Gastrocnemius medialis (tissue), 4 donors: ENCODE results near the gene CLSTN1. TPM values are rescaled to one million over a fixed set of nuclear protein-coding genes. Genes with fewer than 3 reads are reported as not detected.

Experiments used
- ATAC-seq, 2 donors: fragments of 150-250 bp; one replicate each; pipeline ENCODE4 v1.9.1; 2016
- DNase-seq, 2 donors: peaks; one replicate each; pipeline ENCODE4 v3.0.0-alpha.2; 2019
- H3K27ac ChIP-seq, 4 donors: fragments of 200-600 bp; sonication (generic); 1 replicate in 1 of 4; 2 replicates in 3 of 4; pipeline ENCODE4 v1.5.1; 2016 to 2018; ENCODE audit warnings: mild to moderate bottlenecking in 2 of 4, moderate library complexity in 1 of 4
- H3K27me3 ChIP-seq, 3 donors: fragments of 200-600 bp; sonication (generic) in 2 of 3; 1 replicate in 1 of 3; 2 replicates in 2 of 3; pipeline versions ENCODE4 v1.5.1 to v1.6.0; 2016 to 2019; ENCODE audit warnings: mild to moderate bottlenecking in 1 of 3, moderate library complexity in 1 of 3
- H3K36me3 ChIP-seq, 2 donors: fragments of 200-600 bp; sonication (generic) in 1 of 2; one replicate each; pipeline ENCODE4 v1.5.1; 2017 to 2018
- H3K4me1 ChIP-seq, 2 donors: fragments of 200-600 bp; sonication (generic) in 1 of 2; one replicate each; pipeline ENCODE4 v1.5.1; 2016 to 2017; ENCODE audit warnings: mild to moderate bottlenecking in 2 of 2
- H3K4me3 ChIP-seq, 4 donors: fragments of 200-600 bp; sonication (generic) in 3 of 4; 1 replicate in 1 of 4; 2 replicates in 3 of 4; pipeline ENCODE4 v1.5.1; 2016 to 2019; ENCODE audit warnings: mild to moderate bottlenecking in 2 of 4
- H3K9me3 ChIP-seq, 3 donors: fragments of 200-600 bp; sonication (generic) in 2 of 3; 1 replicate in 1 of 3; 2 replicates in 2 of 3; pipeline ENCODE4 v1.5.1; 2016 to 2019
- POLR2A ChIP-seq, 2 donors: fragments of 450-650 bp; IDR thresholded peaks; one replicate each; pipeline ENCODE4 v1.6.1; 2017; ENCODE audit warnings: antibody characterized with exemption in 2 of 2, mild to moderate bottlenecking in 2 of 2, moderate library complexity in 2 of 2
- in situ Hi-C, 4 donors: fragments of 200-750 bp; cut with MboI; loops; one replicate each; pipeline versions ENCODE4 v1.15.0 to v1.8.0; 2017; ENCODE audit warnings: low sequenced_read_pairs in 4 of 4
- intact Hi-C: fragments of 100-400 bp; cut with DNase I; formaldehyde crosslinking; loops from one replicate; pipeline ENCODE4 v1.15.1; 2023; ENCODE audit warnings: low total_unique reads
- total RNA-seq, 4 donors: library from RNA; depleted of rRNA; stranded (reverse); fragments of >200 nt; gene quantifications; one replicate each; pipeline versions ENCODE4 v1.1.0 to v1.2.3, GENCODE V29; 2016
- TF ChIP-seq, protein P1 (sequence below), 5 experiments: fragments of 450-650 bp in 3 of 5; fragments of 200-600 bp in 2 of 5; sonication (generic) in 2 of 5; IDR thresholded peaks in 4 of 5; conservative IDR thresholded peaks in 1 of 5; 1 replicate in 4 of 5; 2 replicates in 1 of 5; pipeline ENCODE4 v1.5.1; 2016 to 2019; ENCODE audit warnings: antibody characterized with exemption in 5 of 5, mild to moderate bottlenecking in 3 of 5, moderate library complexity in 3 of 5

Gene CLSTN1
- total RNA-seq, 4 donors from 2014 or later = 8.5 to 25.7 (median 22.0) TPM

DNA sequence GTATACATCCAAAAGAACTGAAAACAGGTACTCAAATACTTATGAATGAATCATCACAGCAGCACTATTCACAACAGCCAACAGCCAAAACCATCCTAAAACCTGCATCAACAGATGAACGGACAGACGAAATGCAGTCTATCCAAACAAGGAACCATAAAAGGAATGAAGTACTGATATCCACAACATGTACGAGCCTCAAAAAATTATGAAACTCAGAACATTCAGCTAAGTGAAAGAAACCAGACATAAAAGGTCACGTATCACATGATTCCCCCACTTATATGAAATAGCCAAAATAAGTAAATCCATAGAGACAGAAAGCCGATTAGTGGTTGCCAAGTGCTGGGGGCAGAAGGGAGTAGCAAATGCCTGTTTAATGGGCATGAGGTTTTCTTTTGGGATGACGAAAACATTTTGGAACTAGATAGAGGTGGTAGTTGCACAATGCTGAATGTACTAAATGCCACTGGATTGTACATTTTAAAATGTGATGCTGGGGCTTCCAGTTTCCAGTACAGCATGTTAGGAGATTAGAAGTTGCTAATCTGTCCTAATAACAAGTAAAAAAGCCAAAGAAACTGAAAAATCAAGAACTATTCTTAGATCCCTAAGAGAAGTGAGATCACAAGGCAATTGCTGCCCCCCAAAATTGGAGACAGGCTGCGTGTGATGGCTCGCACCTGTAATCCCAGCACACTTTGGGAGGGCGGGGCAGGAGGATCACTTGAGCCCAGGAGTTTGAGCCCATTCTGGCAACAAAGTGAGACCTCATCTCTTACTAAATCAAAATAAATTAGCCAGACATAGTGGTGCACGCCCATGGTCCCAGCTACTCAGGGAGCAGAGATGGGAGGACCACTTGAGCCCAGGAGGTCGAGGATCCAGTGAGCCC is 25.3 kb downstream of the CLSTN1 start:
- in situ Hi-C loops (no loop called here), intact Hi-C loops (loop anchor here (10.0 kb wide), 1 partner anchor 236 kb away; the partner anchor contains the start of gene UBE4B)
- Histone ChIP-seq H3K4me1 (peaks cover 24 to 37% of the 10 kb centered on the region in 2 donors), H3K27me3 (no peaks in the 10 kb centered on the region), H3K4me3 (no peak overlapping the region), H3K27ac (no peak overlapping the region), H3K36me3 (no peaks in the 10 kb centered on the region), H3K9me3 (no peaks in the 10 kb centered on the region)
- ATAC-seq = peak in 1 of 2 donors; percentile 56
- no peak for DNase-seq
- TF ChIP-seq POLR2A (IDR thresholded peaks at IDR 0.05) = no peak
- TF ChIP-seq, protein P1, sequence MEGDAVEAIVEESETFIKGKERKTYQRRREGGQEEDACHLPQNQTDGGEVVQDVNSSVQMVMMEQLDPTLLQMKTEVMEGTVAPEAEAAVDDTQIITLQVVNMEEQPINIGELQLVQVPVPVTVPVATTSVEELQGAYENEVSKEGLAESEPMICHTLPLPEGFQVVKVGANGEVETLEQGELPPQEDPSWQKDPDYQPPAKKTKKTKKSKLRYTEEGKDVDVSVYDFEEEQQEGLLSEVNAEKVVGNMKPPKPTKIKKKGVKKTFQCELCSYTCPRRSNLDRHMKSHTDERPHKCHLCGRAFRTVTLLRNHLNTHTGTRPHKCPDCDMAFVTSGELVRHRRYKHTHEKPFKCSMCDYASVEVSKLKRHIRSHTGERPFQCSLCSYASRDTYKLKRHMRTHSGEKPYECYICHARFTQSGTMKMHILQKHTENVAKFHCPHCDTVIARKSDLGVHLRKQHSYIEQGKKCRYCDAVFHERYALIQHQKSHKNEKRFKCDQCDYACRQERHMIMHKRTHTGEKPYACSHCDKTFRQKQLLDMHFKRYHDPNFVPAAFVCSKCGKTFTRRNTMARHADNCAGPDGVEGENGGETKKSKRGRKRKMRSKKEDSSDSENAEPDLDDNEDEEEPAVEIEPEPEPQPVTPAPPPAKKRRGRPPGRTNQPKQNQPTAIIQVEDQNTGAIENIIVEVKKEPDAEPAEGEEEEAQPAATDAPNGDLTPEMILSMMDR (IDR thresholded peaks at IDR 0.05 in 4 of 5, conservative IDR thresholded peaks at IDR 0.05 in 1 of 5) = no peak

DNA sequence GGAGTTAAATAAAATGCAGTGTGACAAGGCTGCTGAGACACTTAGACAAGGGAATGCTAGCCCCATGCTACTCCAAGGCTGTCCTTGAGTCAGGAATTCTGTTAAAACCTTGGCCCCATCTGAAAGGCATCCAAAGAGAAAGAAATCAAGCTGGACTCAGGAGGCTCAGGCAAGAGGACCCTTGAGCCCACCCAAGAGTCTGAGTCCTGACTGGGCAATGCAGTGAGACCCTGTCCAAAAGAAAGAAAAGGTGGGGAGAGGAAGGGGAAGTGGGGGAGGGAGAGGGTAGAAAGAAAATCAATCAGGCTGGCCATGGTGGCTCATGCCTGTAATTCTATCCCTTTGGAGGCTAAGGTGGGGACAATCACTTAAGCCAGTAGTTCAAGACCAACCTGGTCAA is 26.7 kb downstream of the CLSTN1 start:
- in situ Hi-C loops (no loop called here), intact Hi-C loops (loop anchor here (10.0 kb wide), 1 partner anchor 238 kb away; the partner anchor contains the start of gene UBE4B)
- no peak for DNase-seq
- Histone ChIP-seq H3K9me3 (no peaks in the 10 kb centered on the region), H3K27me3 (no peaks in the 10 kb centered on the region), H3K4me1 (peaks cover 38 to 49% of the 10 kb centered on the region in 2 donors), H3K27ac (peak overlapping the region; percentile 14 to 56 (median 40)), H3K36me3 (no peaks in the 10 kb centered on the region), H3K4me3 (no peak overlapping the region)
- no peak for TF ChIP-seq POLR2A (IDR thresholded peaks at IDR 0.05)
- TF ChIP-seq, protein P1 (IDR thresholded peaks at IDR 0.05 in 4 of 5, conservative IDR thresholded peaks at IDR 0.05 in 1 of 5) = no peak
- ATAC-seq = no peak

DNA sequence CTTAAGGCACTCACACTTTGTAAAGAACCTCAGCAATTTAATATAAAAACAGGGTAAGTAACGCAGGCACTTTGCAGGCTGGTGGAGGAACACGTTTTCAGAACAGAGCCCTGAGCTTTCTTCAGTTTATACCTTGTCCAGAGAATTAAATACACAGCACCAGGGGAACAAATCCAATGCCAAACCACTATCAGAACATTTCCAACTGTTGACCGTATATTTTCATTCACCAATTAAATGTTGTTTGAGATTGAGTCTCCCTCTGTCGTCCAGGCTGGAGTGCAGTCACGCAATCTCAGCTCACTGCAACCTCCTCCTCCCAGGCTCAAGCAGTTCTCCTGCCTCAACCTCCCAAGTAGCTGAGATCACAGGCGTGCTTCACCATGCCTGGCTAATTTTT is 29.7 kb downstream of the CLSTN1 start:
- Histone ChIP-seq H3K9me3 (no peaks in the 10 kb centered on the region), H3K27me3 (no peaks in the 10 kb centered on the region), H3K36me3 (no peaks in the 10 kb centered on the region), H3K27ac (peak overlapping the region in 2 of 4 donors; percentile 61 to 72), H3K4me3 (no peak overlapping the region), H3K4me1 (peaks cover 47 to 55% of the 10 kb centered on the region in 2 donors)
- ATAC-seq = no peak
- DNase-seq = no peak
- in situ Hi-C loops = no loop called here
- intact Hi-C loops = loop anchor here (10.0 kb wide), 1 partner anchor 241 kb away; the partner anchor contains the start of gene UBE4B
- TF ChIP-seq, protein P1 (IDR thresholded peaks at IDR 0.05 in 4 of 5, conservative IDR thresholded peaks at IDR 0.05 in 1 of 5) = no peak
- no peak for TF ChIP-seq POLR2A (IDR thresholded peaks at IDR 0.05)

DNA sequence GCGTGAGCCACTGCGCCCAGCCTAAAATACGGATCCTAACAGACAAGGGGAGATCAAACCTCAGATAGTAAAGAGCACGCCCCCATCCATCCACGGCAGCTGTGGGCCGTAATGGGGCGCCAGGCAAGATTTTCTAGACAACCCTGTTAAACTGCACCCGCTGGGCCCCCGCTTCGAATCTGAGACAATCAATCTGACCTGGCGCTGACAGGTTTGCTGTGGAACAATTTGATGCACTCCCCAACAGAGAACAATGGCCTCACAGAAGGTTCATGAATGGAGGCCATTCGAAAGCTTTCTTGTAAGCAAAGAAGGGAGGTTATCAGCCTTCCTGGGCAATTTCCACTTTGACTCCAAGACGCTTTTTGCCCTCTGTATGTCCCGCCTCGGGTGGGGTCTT is 30.5 kb downstream of the CLSTN1 start:
- H3K4me1 ChIP-seq = peaks cover 39 to 47% of the 10 kb centered on the region in 2 donors
- no peak for TF ChIP-seq POLR2A (IDR thresholded peaks at IDR 0.05)
- TF ChIP-seq, protein P1 (IDR thresholded peaks at IDR 0.05 in 4 of 5, conservative IDR thresholded peaks at IDR 0.05 in 1 of 5) = no peak
- in situ Hi-C loops = no loop called here
- no peak overlapping the region for H3K4me3 ChIP-seq
- ATAC-seq = no peak
- H3K9me3 ChIP-seq = no peaks in the 10 kb centered on the region
- intact Hi-C loops = loop anchor here (10.0 kb wide), 1 partner anchor 242 kb away; the partner anchor contains the start of gene UBE4B
- no peaks in the 10 kb centered on the region for H3K27me3 ChIP-seq
- H3K36me3 ChIP-seq = no peaks in the 10 kb centered on the region
- peak overlapping the region; percentile 61 to 79 (median 72) for H3K27ac ChIP-seq
- DNase-seq = no peak
